Neural cell (in vitro differentiated cells): ENCODE results near the gene PLCE1. TPM values are rescaled to one million over a fixed set of nuclear protein-coding genes. Genes with fewer than 3 reads are reported as not detected.

ENCODE experiments used
- H2AFZ ChIP-seq: fragments of 200-600, 300-800 bp; sonication (generic), shearing (Covaris generic); 2 replicates; pipeline ENCODE4 v1.6.0; 2014; ENCODE audit warnings: low read depth, mild to moderate bottlenecking, antibody characterized with exemption, low read length, moderate library complexity
- H3F3A ChIP-seq: fragments of 200-600 bp; shearing (Covaris generic); 2 replicates; pipeline ENCODE4 v1.6.1; 2016; ENCODE audit warnings: mild to moderate bottlenecking, moderate library complexity, mixed read lengths, antibody characterized with exemption, low read length; ENCODE audit not compliant: insufficient read depth, poor library complexity, severe bottlenecking
- H3K27ac ChIP-seq: fragments of 200-600, 300-800 bp; sonication (generic), shearing (Covaris generic); 2 replicates; pipeline ENCODE4 v1.5.1; 2014; ENCODE audit warnings: mild to moderate bottlenecking, low read length, moderate library complexity
- H3K27me3 ChIP-seq: fragments of 300-800, 200-600 bp; sonication (generic), shearing (Covaris generic); 2 replicates; pipeline ENCODE4 v1.6.0; 2014; ENCODE audit warnings: mild to moderate bottlenecking, low read depth, low read length, moderate library complexity; ENCODE audit not compliant: insufficient read depth
- H3K36me3 ChIP-seq: fragments of 300-800, 200-600 bp; sonication (generic), shearing (Covaris generic); 2 replicates; pipeline ENCODE4 v1.5.1; 2014; ENCODE audit warnings: mild to moderate bottlenecking, antibody characterized with exemption, low read length, moderate library complexity; ENCODE audit not compliant: insufficient read depth
- H3K4me2 ChIP-seq: fragments of 300-800, 200-600 bp; sonication (generic), shearing (Covaris generic); 2 replicates; pipeline ENCODE4 v1.6.0; 2014; ENCODE audit warnings: mild to moderate bottlenecking, low read length
- H3K4me3 ChIP-seq: fragments of 300-800, 200-600 bp; sonication (generic), shearing (Covaris generic); 2 replicates; pipeline ENCODE4 v1.5.1; 2014; ENCODE audit warnings: mild to moderate bottlenecking, low read length, moderate library complexity
- H3K79me2 ChIP-seq: fragments of 200-600 bp; shearing (Covaris generic); replicated peaks from 2 replicates; pipeline ENCODE4 v1.6.0; 2014; ENCODE audit warnings: mild to moderate bottlenecking, low read length, moderate library complexity; ENCODE audit not compliant: insufficient read depth
- H3K9ac ChIP-seq: fragments of 300-800, 200-600 bp; sonication (generic), shearing (Covaris generic); 2 replicates; pipeline ENCODE4 v1.6.1; 2016; ENCODE audit warnings: mild to moderate bottlenecking, low read length, mixed read lengths
- H3K9me2 ChIP-seq: fragments of 200-600 bp; shearing (Covaris generic); 2 replicates; pipeline ENCODE4 v1.6.1; 2016; ENCODE audit warnings: mild to moderate bottlenecking, low read length, mixed read lengths; ENCODE audit not compliant: insufficient read depth
- H3K9me3 ChIP-seq: fragments of 200-600, 300-800 bp; sonication (generic), shearing (Covaris generic); 2 replicates; pipeline ENCODE4 v1.6.1; 2016; ENCODE audit warnings: mild to moderate bottlenecking, mixed run types, low read length, moderate library complexity, mixed read lengths
- H4K20me1 ChIP-seq: fragments of 200-600 bp; shearing (Covaris generic); 2 replicates; pipeline ENCODE4 v1.6.1; 2016; ENCODE audit warnings: mild to moderate bottlenecking, mixed run types; ENCODE audit not compliant: insufficient read depth
- CTCF ChIP-seq: fragments of 450-650 bp; IDR thresholded peaks from 2 replicates; pipeline ENCODE4 v1.5.1; 2014; ENCODE audit warnings: antibody characterized with exemption, mild to moderate bottlenecking, moderate library complexity; ENCODE audit not compliant: poor library complexity, severe bottlenecking
- EP300 ChIP-seq: fragments of 450-650 bp; conservative IDR thresholded peaks from 2 replicates; pipeline ENCODE4 v1.6.1; 2014; ENCODE audit warnings: antibody characterized with exemption, mild to moderate bottlenecking, moderate library complexity; ENCODE audit not compliant: poor library complexity, severe bottlenecking
- EZH2 ChIP-seq: fragments of 200-600, 300-800 bp; shearing (Covaris generic), sonication (generic); IDR thresholded peaks from 2 replicates; pipeline ENCODE4 v1.6.1; 2014; ENCODE audit warnings: antibody characterized with exemption, low read length, borderline replicate concordance, mild to moderate bottlenecking; ENCODE audit not compliant: insufficient read depth, poor library complexity, severe bottlenecking
- MXI1 ChIP-seq: fragments of 450-650 bp; conservative IDR thresholded peaks from 2 replicates; pipeline ENCODE4 v1.6.1; 2014; ENCODE audit warnings: antibody characterized with exemption, mild to moderate bottlenecking; ENCODE audit not compliant: poor library complexity, severe bottlenecking
- POLR2AphosphoS5 ChIP-seq: IDR thresholded peaks from 2 replicates; pipeline ENCODE4 v1.6.1; 2012
- RAD21 ChIP-seq: fragments of 450-650 bp; conservative IDR thresholded peaks from 2 replicates; pipeline ENCODE4 v1.6.1; 2014; ENCODE audit warnings: antibody characterized with exemption, mild to moderate bottlenecking, moderate library complexity
- REST ChIP-seq: IDR thresholded peaks from 2 replicates; pipeline ENCODE4 v1.6.1; 2012; ENCODE audit warnings: borderline replicate concordance
- SMC3 ChIP-seq: fragments of 450-650 bp; conservative IDR thresholded peaks from 2 replicates; pipeline ENCODE4 v1.6.1; 2014; ENCODE audit warnings: antibody characterized with exemption, mild to moderate bottlenecking, moderate library complexity; ENCODE audit not compliant: poor library complexity
- TAF1 ChIP-seq: IDR thresholded peaks from 2 replicates; pipeline ENCODE4 v1.6.1; 2012; ENCODE audit warnings: low read depth
- polyA plus RNA-seq: library from polyadenylated mRNA; depleted of rRNA; stranded (reverse); fragments of >200 nt; gene quantifications from 2 replicates; pipeline ENCODE4 v1.2.3, GENCODE V29; 2014

PLCE1 gene
- polyA plus RNA-seq, 1 donor from 2014 or later = 0.22 TPM

GRCh38 chr10:93954299-93954698 is 39.4 kb upstream of the PLCE1 start:
- Histone ChIP-seq H3K27ac (no peak overlapping the region), H3K79me2 (no peaks in the 10 kb centered on the region), H3K9me3 (no peaks in the 10 kb centered on the region), H3K27me3 (no peaks in the 10 kb centered on the region), H3F3A (no peaks in the 10 kb centered on the region), H2AFZ (no peak overlapping the region), H3K36me3 (no peaks in the 10 kb centered on the region), H4K20me1 (no peaks in the 10 kb centered on the region), H3K4me3 (no peak overlapping the region), H3K9me2 (no peaks in the 10 kb centered on the region), H3K9ac (no peak overlapping the region), H3K4me2 (no peak overlapping the region)
- TF ChIP-seq RAD21 = no peak
- no peak for TF ChIP-seq SMC3
- no peak for TF ChIP-seq REST
- no peak for TF ChIP-seq EP300
- no peak for TF ChIP-seq EZH2
- TF ChIP-seq POLR2AphosphoS5 = no peak
- no peak for TF ChIP-seq TAF1
- no peak for TF ChIP-seq MXI1
- no peak for TF ChIP-seq CTCF

GRCh38 chr10:93954726-93955363 is 38.9 kb upstream of the PLCE1 start:
- Histone ChIP-seq H2AFZ (no peak overlapping the region), H3K4me2 (no peak overlapping the region), H3K79me2 (no peaks in the 10 kb centered on the region), H3K36me3 (no peaks in the 10 kb centered on the region), H3K9me2 (no peaks in the 10 kb centered on the region), H3K9ac (no peak overlapping the region), H3K27ac (no peak overlapping the region), H3F3A (no peaks in the 10 kb centered on the region), H3K9me3 (no peaks in the 10 kb centered on the region), H3K27me3 (no peaks in the 10 kb centered on the region), H3K4me3 (no peak overlapping the region), H4K20me1 (no peaks in the 10 kb centered on the region)
- TF ChIP-seq CTCF = no peak
- no peak for TF ChIP-seq REST
- no peak for TF ChIP-seq RAD21
- no peak for TF ChIP-seq EP300
- no peak for TF ChIP-seq POLR2AphosphoS5
- no peak for TF ChIP-seq EZH2
- no peak for TF ChIP-seq SMC3
- TF ChIP-seq TAF1 = no peak
- TF ChIP-seq MXI1 = no peak
